GM11168 (cell line): Measurements from ENCODE around the gene ZNRF1.
"Not testable (repeated sequence)": the region's sequence is repeated elsewhere in the genome, so short reads cannot be mapped to it uniquely, and the experiment has no call there.

Experiments used
- in situ Hi-C: fragments of 300-500 bp; cut with MboI; formaldehyde crosslinking; loops from one replicate; pipeline ENCODE4 v1.12.0; 2022; ENCODE audit warnings: low sequenced_read_pairs; ENCODE audit not compliant: unreplicated experiment

Gene ZNRF1

DNA sequence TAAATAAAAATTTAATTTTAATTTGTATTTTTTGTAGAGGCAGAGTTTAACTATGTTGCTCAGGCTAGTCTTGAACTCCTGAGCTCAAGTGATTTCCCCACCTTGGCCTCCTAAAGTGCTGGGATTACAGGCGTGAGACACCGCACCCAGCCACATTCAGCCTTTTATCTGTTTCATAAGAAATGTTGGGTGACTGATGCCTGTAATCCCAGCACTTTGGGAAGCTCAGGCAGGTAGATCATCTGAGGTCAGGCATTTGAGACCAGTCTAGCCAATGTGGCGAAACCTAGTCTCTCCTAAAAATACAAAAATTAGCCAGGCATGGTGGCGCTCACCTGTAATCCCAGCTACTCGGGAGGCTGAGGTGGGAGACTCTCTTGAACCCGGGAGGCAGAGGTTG lies 92.1 kb downstream of the ZNRF1 start:
- in situ Hi-C loops = not testable (repeated sequence)

DNA sequence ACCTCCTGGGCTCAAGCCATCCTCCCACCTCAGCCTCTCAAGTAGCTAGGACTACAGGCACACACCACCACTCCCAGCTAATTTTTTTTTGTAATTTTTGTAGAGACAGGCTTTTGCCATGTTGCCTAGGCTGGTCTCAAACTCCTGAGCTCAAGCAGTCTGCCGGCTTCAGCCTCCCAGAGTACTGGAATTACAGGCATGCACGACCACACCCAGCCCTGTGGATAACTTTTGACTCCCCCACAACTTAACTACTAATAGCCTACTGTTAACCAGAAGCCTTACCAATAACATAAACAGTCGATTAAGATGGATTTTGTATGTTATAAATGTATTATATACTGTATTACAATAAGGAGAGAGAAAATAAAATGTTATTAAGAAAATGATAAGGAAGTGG lies 92.8 kb downstream of the ZNRF1 start:
- in situ Hi-C loops = not testable (repeated sequence)

DNA sequence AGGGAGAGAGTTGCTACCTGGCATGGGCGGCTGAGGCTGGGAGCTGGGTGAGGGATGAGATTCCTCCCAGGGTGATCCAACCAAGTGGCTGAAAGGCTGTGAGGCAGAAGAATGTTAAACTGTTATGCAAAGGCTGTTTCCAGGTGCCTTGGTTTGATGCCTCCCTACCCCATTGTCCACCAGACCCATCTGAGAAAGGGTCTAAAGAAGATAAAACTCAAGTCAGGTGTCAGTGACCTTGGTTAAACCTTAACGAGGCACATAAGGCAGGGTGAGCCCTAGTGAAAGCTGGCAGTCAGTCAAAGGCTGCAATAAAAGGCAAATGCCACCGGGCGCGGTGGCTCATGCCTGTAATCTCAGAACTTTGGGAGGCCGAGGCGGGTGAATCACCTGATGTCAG lies 94.0 kb downstream of the ZNRF1 start:
- in situ Hi-C loops = no loop called here

DNA sequence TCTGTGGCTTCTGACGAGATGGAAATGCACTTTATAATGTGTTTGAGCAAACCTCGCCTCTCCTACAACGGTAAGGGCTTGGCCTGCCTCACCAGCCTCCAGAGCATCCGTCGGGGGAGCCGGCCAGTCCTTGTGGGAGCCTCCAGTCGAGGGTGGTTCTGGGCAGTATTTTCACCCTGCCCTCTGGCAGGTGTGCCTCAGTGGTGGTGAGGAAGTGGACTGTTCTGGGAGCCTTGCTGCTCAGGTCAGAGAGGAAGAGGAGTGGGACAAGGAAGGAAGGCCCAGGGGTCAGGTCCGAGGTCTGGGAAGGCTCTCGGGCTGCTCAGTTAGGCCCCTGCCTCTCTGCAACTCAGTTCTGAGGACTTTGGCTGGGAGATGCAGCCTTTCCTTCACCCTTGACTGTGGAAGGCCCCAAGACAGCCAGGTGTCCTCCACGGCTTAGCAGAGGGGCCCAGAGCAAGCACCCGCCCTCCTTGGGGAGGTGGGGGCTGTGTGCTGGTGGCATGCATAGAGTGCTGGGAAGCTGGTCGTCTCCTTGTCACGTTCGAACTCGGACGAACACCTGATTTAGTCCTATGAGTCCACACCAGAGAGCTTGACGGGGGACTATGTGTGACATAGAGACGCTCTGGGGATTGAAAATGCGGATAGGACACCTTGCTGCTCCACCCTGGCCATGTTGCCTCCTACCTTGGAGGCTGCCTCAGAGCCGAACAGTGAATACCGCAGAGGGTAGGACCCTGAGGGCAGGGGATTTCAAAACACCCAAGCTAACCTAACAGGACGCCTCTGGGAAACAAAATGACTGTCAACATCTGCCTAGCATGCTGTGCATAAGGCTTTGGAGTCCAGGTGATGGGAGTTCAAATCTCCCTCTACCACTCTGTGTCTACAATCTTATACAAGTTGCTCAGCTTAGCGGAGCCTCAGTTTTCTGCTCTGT lies 95.0 kb downstream of the ZNRF1 start:
- in situ Hi-C loops = no loop called here

DNA sequence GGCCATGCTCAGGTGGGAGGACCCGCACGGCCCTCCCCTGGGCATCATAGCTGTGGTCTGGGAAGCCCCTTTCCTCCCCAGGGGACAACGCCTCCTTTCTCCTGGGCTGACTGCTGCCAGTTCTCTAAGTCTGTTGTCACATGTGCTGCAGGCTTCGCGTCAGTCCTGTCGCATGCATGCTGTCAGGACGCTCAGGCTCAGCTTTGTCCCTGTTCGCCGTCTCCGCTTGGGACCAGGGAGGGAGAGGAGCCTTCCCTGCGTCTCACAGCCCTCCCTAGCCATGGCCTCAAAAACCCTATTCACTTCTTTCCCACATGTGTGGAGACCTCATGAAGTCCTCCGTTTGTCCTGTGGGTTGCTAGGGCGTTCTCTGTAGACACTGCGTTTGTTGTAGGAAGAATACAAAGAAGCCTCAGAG lies 96.4 kb downstream of the ZNRF1 start:
- in situ Hi-C loops = no loop called here

DNA sequence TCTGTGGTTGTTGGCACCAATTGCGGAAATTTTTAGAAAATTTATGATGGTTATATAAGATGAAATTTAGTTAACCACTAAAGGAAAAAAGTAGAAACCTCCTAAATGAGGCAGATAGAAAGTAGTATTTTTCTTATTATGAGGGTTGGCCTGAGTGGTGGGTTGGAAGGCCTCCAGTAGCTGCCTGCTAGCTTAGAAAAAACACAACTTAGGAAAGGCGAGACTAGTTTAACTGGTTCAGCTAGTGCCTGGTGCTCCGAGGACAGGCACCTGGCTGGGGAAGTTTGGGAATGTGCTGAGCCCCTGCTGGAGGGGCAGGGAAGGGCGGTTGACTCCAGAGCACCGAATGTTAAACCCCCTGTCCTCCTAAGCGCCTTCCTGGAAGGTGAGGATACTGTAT lies 97.8 kb downstream of the ZNRF1 start:
- in situ Hi-C loops = no loop called here

DNA sequence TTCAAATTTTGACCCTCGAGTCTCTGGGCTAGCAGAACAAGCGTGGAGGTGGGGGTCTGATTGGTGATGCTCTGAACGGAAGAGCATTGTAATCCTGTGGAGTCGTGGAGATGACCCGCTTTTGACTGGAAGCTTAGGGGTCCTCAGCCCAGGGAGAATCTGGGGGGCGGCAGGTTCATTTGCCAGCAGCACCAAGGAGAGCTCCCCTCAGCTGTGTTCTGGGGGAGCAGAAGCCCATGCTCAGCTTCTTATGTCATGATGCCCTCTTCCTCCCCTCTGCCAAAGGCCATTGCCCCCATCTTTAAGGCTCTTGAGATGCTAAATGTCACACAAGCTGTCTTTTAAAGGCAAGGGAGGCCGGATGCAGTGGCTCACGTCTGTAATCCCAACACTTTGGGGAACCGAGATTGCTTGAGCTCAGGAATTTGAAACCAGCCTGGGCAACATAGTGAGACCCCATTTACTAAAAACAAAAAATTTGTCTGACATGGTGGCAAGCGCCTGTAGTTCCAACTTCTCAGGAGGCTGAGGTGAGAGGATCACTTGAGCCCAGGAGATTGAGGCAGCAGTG lies 98.5 kb downstream of the ZNRF1 start:
- in situ Hi-C loops = no loop called here

DNA sequence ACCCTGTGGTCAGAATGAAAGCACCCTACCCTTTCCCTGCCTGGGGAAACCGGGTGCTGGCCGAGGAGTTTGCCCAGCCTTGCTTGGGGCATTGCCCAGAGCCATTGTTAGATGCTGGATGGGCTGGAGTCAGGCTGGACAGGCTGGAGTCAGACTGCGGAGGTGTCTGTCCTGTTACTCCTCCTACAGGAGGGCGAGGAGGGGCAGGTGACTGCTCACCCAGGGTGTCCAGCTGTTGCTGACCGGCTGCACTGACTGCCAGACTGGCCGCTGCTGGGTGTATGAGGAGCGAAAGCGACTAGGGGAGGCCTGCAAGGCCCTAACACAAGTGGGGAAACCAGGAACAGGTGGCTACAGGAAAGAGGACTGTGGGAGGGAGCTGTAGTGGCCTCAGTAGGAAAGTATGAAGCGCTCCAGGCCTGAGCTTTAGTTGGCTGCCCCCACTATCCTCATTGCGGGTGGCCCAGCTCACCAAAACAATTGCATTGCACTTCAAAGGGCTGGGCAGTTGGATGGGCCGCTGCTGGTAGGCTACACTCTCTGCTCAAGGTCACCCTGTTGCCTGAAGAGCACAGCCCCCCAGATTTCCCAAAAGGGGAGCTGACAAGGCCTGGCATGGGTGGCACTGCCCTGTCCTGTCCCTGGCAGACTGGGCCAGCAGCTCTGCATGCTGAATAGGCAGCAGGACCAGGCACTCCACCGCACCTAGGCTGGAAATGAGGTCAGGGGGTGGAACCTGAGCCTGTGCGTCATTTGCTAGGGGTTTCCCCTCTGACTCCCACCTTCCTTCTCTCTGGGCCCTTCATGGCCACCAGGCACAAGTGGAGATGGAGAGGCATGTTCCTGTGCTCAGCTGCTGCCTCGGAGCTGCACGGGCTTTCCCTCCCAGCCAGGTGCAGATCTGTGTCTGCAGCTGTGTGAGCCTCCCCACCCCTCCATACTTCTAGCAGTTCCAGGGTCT lies 99.4 kb downstream of the ZNRF1 start:
- in situ Hi-C loops = no loop called here

DNA sequence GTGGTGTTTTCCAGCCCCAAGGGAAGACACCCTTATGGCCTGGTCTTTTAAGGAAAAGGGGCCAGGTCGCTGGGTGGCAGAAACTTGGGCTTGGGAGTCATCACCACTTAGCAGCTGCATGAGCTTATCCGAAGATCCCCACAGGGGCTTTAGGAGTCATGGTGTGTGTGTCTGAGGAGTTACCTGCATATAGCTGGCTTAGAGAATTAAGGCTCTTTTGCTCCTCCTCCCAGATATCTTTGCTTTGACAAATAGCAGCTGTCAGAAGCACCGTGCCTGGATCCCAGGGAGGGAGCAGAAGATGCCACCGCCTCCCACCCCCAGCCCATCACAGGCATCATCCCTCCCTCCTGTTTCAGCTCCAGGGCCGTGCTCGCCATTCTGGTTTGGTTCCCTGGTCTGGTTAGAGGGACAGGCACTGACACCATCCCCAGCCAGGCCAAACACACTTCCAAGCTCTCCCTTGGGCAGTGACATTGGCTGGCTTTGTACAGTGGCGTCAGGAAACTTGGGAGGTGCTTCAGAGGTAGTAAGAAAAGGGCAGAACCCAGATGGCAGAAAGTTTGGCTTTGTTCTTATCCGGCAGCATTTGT lies 100.3 kb downstream of the ZNRF1 start:
- in situ Hi-C loops = no loop called here

DNA sequence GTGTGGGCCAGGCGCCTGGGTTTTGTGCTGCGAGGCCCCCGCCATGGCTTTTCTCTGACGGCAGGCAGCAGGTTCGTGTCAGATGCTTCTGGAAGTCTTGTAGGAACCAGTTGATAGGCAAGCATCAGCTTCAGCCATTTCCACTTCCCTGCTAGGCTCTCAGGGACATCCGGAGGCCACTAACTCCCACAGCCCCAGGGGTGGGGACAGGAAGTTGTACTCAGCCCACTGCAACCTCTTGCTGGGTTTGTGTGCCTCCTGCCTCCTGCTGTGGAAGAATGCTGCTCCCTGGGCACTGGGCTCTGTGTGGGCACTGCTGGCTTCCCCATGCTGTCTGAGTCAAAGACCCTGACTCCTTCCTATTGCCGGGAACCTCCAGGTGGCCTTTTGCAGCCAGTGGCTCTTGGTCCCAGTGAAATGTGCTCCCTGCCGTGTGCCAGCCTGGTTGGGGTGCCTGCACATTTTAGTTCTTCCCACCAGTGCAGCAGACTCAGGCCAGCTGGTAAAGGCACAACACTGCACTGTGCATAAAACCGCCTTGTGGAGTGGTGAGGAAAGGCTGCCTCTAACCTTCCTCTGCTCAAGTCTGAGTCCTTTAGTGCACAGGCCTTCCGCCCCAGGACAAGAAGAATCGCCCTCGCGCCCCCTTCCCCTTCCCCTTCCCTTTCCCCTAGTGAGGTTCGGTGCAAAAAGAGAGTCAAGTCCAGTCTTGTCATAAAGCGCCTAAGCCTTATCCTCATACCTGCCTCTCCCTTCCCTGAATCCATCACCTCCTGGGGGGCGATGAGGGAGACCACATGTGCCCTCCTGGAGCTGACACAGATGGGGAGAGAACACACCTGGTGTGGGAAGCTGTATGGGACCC lies 101.1 kb downstream of the ZNRF1 start:
- in situ Hi-C loops = no loop called here

DNA sequence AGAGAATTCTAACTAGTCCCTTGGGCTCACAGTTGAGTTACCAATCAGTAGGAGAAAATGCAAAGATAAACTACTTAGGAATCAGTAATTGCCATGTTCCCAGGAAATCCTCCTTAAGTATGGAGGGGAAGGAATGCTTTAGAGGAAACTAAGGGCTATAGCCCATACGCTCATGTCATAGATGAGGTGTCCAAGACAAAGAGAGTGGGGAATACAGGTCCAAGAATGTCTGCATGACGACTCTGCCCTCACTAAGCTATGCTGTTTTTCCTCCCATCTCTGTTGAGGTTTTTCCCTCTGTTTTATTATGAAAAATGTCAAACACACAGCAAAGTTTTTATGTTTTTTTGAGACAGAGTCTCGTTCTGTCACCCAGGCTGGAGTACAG lies 101.8 kb downstream of the ZNRF1 start:
- in situ Hi-C loops = no loop called here

DNA sequence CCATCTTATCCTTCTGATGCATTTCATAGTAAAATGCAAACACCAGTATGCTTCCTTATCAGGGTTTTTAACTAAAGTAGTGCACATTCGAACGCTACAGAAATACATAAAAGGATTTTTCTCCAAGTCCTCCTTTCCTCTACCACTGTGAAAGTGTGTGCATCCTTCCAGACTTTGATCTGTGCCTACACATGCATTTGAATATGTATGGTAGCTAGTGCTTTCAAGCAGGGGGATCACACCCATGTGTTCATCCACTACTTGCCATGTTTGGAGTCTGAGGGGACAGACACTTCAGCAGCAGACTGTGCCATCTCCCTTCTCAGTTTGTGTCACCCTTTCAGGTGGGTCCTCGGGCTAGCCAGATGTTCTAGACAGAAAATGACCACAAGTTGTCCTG lies 102.8 kb downstream of the ZNRF1 start:
- in situ Hi-C loops = no loop called here

DNA sequence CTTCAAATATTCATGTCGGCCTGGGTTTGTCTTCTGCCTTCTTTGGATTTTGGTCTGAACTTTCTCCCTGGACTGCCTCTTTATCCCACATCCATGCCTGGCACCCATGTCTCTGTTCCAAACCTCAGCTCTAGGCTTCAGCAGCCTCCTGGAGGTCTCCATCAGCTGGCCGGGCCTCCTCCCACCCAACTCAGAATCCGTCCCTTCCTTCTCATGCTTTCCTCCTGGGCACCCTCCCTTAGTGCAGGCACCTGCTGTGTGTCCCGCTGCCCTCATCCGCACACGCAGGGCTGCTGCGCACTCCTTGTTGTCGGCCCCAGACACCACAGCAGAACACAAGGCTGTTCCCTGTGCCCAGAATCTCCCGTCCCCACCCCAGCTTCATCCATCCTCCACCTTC lies 103.8 kb downstream of the ZNRF1 start:
- in situ Hi-C loops = no loop called here

DNA sequence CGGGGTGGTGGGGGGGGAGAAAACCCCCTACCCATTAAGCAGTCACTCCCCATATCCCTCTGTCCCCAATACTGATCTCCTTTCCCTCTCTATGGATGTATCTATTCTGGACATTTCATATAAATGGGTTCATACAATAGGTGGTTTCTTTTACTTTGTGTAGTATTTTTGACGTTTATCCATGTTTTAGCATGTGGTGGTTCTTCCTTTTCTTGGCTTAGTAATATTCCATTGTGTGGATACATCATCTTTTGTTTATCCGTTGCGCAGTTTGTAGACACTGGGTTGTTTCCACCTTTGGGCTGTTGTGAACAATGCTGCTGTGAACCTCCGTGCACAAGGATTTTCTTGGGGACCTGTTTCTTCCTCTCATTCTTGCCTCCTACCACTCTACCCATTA lies 105.2 kb downstream of the ZNRF1 start:
- in situ Hi-C loops = no loop called here

DNA sequence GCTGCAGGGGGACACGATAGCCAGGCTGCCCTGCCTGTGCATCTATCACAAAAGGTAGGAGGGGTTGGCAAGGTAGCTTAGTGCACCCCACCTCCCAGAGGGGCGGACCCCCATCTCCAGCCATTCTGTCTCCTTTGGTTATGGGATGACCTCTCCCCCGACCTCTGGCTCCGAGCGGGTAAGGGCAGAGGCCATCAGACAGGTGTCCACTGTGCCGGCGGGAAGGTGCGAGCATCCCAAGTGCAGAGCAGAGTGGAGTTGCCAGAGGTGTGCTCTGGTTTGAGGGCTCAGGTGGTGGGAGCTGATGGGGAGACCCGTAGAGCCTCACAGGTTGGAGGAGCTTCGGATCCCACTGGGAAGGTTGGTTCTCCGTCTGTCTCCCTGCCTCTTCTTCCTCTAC lies 106.0 kb downstream of the ZNRF1 start:
- in situ Hi-C loops = loop anchor here (5.0 kb wide), 1 partner anchor 113 kb away; no protein-coding TSS in a partner anchor

DNA sequence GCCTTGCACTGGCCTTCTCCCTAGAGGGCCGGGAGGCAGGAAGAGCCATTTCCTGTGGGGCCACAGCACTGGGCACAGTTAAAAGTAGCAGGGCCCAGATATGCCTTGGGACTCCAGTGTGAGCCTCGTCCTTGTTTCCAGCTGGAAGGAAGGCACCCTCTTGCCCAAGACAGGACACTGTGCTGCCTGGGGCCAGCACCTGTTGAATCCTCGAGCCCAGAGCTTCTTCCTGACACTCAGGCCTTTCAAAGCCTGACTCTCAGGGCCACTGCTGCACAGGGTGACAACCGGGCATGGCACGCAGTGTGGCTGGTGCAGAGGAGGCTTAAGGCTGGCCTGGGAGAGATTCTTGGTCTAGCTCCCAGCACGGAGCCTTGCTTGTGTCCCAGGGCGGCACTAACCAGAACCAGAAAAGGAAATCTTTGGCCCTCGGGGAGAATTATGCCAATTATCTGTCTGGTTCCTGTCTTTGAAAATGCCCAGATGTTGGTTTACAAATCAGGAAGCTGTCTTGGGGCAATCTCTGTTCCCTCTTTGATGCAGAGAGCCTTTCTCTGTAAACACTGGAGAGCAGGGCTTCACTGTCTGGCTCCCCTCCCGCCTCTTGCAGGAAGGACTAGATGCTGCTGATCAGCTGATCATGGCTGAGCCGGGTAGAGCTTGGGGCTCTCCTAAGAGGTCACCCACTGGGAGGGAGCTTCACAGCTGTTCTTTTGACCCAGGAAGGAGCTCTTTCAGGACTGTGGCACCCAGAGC lies 106.7 kb downstream of the ZNRF1 start:
- in situ Hi-C loops = loop anchor here (5.0 kb wide), 1 partner anchor 113 kb away; no protein-coding TSS in a partner anchor

DNA sequence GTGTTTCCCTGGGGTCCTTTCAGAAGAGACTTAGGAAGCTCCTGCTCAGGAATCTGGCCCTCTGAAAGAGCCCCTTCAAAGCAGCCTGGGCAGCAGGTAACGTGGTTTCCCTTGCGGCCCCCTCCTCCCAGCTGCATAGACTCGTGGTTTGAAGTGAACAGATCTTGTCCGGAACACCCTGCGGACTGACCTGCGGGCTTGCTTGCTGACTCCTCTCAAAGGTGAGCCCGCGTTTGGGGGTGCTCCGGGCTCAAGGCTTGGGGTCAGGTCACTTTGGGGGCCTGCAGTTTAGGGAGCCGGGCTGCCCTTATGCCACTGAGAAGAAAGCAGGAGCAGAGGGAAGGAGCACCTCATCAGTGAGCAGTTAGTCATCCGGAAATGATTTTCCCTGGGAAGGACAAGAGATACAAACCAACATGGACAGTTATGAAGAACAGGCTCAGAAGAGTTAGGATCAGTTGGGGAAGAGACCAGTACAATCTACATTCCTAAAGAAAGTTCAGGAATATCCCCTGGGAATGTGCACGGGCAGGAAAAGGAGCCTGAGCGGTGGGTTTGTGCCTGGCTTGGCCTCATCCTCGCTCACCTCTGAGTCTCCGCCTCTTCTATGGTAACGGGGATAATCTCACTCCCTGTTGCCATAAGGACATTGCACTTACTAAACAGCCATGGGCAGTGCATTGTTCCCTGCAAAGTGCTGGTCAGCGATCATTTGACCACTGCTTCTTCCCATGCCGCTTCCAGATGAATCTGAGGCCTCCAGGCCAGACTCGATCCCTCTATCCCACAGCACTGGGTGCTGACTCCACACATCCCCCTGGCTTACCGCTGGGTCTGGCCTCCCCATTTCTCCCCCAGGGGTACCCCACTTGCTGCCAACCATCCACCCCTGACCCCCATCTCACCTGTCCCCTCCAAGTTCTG lies 107.8 kb downstream of the ZNRF1 start:
- in situ Hi-C loops = loop anchor here (5.0 kb wide), 1 partner anchor 114 kb away; no protein-coding TSS in a partner anchor
